HG02840 (cell line): Measurements from ENCODE around the gene POU5F1.
"Not testable (repeated sequence)": the region's sequence is repeated elsewhere in the genome, so short reads cannot be mapped to it uniquely, and the experiment has no call there.

Experiments used
- ATAC-seq: cut with Tn5 transposase; IDR thresholded peaks from one replicate; pipeline ENCODE4 v1.9.1; 2021; ENCODE audit warnings: mild to moderate bottlenecking, moderate library complexity, moderate number of reproducible peaks; ENCODE audit not compliant: unreplicated experiment, low FRiP score

Gene POU5F1

GRCh38 chr6:31170600-31170881 lies at the start of gene POU5F1:
POU5F1 (minus strand) TSS chr6:31170682; CDS start chr6:31170620, 62 bp downstream.
- ATAC-seq, result no peak

- no peak for ATAC-seq
These were observed 45.9 kb upstream of the POU5F1 start for GRCh38 chr6:31216208-31216898.

- ATAC-seq, result not testable (repeated sequence)
These were observed 44.7 kb upstream of the POU5F1 start for GRCh38 chr6:31215216-31215615.

DNA sequence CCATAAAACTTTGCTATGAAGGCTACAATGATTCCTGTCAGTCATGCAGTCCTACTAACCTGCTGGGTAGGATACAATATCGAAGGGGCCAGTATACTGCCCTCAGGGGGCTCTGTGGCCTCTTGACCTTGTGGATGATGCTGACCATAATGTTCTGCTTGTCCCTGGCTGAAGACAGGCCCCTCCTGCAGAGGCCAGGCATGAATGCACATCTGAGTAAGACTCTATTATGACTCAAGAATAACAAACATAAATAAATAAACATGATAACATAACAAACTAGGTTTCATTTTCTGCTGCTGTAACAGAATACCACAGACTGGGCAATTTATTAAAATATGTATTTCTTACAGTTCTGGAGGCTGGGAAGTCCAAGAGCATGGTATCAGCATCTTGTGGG lies 44.0 kb upstream of the POU5F1 start:
- ATAC-seq, result no peak

DNA sequence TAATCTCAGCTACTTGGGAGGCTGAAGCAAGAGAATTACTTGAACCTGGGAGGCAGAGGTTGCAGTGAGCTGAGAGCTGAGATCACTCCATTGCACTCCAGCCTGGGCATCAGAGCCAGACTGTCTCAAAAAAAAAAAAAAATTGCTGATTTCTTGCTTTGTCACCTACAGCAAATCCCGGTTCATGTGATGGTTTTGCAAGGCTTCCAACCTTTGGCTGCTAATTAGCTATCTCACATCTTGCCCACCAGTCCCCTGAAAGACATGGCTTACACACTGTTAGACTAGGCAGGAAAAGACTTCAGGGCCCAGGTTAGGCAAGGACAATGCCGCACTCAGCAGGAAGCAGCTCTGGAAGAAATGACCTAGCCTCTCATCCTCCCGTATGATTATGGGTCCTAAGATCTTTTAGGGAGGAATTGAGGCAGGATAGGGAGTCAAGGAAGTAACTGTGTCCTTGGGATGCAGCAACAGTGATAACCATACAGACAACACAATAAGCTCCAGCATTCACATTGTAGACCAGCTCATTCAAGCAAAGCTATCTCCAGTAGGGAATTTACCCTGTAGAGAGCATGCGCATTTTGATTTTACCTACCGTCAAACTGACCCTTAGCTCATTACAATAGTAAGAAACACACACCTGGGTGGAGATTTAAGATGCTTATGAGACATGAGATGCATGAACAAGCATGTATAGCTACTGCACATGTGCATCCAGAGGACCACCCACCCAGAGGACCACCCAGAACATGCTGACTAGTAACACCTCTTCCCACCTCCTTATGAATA lies 40.5 kb upstream of the POU5F1 start:
- ATAC-seq, result no peak

- no peak for ATAC-seq
These were observed 39.6 kb upstream of the POU5F1 start for GRCh38 chr6:31210123-31210522.

GRCh38 chr6:31209137-31209536 lies 38.7 kb upstream of the POU5F1 start:
- no peak for ATAC-seq

DNA sequence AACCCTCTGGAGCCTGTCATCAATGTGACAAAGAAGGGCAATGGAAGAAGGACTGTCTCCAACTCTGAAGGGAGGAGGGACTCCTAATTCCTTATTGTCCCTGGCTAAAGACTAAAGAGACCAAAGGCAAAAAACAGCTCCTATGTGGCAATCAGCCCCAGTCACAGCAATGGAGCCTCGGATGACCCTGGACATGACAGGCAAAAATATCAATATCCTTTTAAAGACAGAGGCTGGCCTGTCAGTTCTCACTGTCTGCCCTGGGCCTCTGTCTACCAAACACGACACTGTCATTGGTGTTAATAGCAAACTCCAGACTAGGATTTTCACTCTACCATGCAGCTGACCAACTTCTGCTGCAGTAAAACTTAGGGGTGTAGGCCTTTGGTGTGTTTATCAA lies 38.0 kb upstream of the POU5F1 start:
- ATAC-seq, result no peak

DNA sequence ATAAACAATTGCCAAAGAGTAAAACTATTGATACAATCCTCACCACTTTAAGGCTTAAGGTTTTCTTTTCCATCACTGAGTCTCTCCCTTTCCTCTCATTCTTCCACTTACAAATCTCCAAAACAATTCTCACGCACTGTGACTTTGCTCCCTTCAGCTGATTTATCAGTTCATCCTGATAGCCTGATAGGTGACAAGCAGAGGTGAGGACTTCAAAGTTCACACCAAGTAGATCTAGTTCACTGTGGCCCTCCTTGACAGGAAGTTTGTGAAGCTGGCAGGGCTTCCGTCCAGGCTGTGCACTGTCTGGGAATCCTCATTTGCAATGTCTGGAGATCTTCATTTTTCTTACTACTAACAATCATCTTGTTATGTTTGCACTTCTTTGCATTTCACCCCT lies 35.2 kb upstream of the POU5F1 start:
- no peak for ATAC-seq

DNA sequence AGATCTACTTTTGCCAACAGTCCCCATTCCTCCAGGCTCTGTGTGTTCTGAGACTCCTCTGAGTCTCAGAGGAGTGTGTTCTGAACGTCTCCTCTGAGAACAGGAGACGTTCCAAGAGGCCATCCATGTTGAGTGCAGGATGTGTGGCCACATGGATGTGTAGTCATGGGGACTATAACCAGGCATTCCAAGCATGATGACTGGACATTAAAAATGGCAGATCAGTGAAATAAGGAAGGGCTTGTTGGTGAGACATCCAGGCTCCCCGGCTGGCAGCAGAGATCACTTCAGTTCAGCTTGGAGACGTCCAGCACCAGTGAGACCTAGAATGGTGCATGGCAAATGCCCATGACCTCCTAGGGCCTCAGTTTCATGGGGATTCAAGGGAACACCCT lies 34.3 kb upstream of the POU5F1 start:
- no peak for ATAC-seq

DNA sequence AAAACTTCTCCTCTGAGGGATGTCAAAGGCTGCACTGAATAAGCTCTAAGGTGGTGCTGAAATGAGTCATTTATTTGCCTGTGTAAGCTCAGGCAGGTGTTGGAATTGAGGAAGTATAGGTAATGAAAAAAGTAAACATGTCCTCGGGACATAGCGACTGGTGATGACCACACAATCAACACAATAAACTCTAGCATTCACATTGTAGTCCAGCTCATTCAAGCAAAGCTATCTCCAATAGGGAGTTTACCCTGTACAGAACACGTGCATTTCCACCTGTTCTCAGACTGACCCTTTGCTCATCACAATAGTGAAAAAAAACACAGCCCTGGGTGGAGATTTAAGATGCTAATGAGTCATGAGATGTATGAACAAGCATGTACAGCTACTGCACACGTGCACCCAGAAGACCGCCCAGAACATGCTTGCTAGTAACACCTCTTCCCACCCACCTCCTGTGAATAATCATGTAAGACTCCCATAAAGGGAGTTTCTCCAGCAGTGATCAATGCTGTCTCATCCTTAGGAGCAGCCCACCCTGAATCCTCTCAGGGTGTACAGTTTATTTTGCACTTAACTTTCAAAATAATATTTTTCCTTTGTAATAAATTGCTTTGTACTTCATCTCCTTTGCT lies 33.0 kb upstream of the POU5F1 start:
- ATAC-seq, result peak; percentile 60

DNA sequence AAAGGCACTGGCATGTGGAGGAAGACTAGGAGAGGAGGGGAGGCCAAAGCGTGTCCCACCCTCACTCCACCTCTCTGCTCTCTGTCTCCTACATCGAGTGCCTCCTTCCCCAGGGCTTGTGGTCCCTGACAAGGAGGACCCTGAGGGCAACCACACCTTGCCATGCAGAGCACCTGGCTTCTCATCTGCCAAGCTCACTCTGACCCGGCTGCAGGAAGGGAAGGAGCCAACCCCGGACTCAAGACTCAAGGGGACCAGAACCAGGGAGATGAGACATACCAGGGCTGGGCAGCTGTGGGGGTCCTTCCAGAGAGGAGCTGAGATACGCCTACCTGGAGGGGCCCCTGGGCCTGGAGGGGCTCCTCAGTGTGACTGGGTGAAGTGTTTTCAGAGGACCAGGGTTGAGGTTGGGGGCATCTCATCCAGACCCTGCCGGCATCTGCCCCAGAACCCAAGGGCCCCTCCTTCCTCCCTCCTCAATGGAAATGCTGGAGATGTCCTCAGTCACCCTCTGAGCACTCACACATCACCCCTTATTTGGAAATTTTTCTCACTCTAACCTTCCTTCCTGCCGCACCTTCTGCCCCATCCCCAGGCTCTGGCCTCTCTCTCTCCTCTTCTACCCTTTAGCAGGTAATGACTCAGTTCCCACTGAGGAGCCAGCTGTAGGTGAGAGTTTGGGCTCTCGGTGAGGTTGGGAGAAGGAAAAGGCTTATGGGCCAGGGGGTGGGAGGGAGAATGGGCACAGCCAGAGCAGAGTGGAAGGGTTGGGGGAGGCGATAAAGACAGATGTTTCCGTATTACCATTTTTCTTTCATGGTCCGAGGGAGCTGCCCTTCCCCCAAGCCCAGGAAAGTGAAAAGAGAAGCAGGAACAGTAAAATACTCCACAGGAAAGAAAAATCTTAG lies 32.0 kb upstream of the POU5F1 start:
- ATAC-seq, result no peak

DNA sequence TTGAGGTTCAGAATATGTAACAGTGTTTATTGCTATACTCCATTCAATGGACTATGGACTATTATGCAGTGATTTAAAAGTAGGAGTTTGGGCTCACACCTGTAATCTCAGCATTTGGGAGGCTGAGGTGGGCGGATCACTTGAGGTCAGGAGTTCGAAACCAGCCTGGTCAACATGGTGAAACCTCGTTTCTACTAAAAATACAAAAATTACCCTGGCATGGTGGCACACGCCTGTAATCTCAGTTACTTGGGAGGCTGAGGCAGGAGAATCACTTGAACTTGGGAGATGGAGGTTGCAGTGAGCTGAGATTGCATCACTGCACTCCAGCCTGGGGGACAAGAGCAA lies 28.6 kb upstream of the POU5F1 start:
- ATAC-seq, result not testable (repeated sequence)

DNA sequence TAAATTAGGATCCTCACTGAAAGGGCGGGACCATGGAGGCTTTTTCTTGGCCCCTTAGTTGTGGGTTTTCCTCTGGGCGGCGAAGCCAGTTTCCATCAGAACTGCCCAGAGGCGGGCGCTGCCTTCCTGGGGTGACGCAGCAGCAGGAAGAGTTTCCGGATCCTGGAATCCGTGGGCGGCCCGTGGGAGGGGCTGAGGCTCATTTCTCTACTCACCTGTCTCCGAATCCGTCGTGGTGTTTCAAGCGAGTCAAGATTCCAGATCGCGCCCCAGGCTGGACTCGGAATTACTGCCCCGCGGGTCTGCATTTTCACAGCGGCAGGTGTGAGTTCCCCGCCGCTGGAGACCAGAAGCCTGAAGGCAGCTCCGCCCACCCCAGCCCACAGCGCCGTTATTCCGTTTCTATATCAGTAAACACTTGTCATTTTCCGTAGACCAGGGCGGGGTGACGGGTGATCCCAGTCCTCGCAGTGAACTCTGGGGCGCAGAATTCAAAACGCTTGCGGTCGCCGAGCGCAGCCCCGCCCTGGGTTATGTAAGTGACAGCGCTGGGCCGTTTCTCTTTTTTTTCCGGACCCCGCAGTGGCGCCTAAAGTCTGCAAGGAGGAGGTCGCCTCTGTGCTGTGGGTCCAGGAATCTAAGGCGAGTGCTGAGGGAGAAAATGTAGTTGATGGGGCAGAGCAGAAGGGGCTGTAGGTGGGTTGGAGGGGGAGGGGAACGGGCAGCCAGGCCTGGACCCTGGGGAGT lies 27.2 kb upstream of the POU5F1 start:
- ATAC-seq, result peak; percentile 66

DNA sequence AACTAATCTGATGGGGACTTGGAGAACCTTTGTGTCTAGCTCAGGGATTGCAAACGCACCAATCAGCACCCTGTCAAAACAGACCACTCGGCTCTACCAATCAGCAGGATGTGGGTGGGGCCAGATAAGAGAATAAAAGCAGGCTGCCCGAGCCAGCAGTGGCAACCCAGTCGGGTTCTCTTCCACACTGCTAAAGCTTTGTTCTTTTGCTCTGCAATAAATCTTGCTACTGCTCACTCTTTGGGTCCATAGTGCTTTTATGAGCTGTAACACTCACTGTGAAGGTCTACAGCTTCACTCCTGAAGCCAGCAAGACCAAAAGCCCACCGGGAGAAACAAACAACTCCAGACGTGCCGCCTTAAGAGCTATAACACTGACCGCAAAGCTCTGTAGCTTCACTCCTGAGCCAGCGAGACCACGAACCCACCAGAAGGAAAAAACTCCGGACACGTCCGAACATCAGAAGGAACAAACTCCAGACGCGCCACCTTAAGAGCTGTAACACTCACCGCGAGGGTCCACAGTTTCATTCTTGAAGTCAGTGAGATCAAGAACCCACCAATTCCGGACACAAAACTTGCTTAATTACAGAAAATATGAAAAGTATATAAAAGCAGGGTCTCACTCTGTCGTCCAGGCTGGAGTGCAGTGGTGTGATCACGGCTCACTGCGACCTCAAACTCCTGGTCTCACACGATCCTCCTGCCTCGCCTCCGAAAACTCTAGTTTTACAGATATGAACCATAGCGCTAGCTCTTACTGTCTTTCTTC lies 26.0 kb upstream of the POU5F1 start:
- not testable (repeated sequence) for ATAC-seq

- ATAC-seq, result not testable (repeated sequence)
These were observed 25.0 kb upstream of the POU5F1 start for GRCh38 chr6:31195308-31195979.

DNA sequence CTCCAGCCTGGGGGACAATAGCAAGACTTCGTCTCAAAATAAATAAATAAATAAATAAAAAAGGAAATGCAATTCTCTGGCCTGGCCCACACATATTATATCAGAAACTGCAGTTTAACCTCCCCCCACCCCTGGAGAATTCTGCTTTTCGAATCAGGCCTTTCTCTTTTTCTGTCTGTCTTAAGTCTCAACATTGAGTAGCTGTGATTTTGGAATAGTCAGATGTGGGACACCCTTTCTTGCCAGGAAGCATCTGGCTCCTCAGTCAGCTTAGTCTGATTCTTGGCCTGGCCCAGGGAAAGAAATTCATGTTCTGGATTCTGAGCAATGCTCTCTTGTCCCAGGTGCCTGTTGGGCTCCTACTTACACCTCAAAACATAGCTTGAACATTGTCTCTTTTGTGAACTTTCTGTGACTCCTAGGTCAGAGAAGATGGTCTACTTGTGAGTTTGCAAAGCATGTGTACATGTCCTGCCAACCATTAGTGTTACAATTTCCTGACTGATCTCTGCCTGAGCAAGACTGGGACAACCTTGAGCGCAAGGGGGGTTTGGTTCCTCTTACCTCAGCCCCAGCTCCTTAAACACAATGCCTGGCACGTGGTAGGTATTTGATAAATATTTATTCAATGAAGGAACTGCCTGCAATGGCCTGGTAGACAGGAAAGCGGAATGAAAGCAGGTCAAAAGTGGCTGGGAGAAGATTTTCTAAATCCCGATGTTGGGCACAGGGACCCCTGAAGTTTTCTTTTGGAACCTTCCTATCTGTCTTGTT lies 23.8 kb upstream of the POU5F1 start:
- no peak for ATAC-seq

GRCh38 chr6:31193206-31193605 lies 22.7 kb upstream of the POU5F1 start:
- ATAC-seq, result no peak
